ENCODE data around the gene PHF12.

DNA sequence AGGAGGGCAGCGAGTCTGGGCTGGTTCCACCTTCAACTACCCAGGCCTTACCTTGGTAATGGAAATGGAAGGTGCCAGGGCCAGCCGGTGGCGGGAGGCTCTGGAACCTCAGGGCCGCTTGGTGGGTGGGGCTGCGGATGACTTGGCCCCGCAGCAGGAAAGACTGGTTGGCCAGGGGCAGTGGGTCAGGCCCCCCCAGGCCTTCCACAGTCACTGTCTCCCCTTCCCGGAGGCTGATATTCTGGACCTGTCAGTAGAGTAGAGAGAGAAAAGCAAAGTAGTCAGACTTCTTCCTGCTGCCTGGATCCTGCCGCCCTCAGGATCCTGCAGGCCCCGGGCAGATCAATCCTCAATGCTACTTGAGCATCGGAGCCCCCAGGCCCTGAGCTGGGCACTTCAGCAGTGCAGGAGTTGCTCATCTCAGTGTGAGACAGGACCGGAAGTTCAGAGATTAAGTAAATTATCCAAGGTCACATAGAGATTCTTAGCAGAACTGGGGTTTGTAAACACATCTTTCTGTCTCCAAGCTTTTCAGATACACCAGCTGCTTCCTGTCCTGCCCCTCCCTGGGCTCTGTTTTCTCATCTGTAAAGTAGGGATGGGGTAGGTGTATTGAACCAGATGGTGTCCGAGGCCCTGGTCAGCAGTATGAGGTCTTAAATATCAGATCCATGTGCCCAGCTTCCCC lies 18.5 kb upstream of the PHF12 start:
- TF ChIP-seq, protein P1, sequence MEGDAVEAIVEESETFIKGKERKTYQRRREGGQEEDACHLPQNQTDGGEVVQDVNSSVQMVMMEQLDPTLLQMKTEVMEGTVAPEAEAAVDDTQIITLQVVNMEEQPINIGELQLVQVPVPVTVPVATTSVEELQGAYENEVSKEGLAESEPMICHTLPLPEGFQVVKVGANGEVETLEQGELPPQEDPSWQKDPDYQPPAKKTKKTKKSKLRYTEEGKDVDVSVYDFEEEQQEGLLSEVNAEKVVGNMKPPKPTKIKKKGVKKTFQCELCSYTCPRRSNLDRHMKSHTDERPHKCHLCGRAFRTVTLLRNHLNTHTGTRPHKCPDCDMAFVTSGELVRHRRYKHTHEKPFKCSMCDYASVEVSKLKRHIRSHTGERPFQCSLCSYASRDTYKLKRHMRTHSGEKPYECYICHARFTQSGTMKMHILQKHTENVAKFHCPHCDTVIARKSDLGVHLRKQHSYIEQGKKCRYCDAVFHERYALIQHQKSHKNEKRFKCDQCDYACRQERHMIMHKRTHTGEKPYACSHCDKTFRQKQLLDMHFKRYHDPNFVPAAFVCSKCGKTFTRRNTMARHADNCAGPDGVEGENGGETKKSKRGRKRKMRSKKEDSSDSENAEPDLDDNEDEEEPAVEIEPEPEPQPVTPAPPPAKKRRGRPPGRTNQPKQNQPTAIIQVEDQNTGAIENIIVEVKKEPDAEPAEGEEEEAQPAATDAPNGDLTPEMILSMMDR (IDR thresholded peaks at IDR 0.05), result no peak
- TF ChIP-seq POLR2AphosphoS5 (IDR thresholded peaks at IDR 0.05; ENCODE audit: insufficient read depth in 1 of 2, low read depth in 1 of 2) (no peak), POLR2A (IDR thresholded peaks at IDR 0.05) (no peak)
